Left lung (tissue), 10 donors: ENCODE data around the gene PRCP. TPM values are rescaled to one million over a fixed set of nuclear protein-coding genes. Genes with fewer than 3 reads are reported as not detected.
A peak's percentile ranks its signal among the peaks of the same experiment; 100 is the strongest.

Source experiments
- ATAC-seq: fragments of 200-7000 bp; cut with Tn5 transposase; one replicate; pipeline ENCODE4 v1.9.1; 2020; ENCODE audit warnings: moderate library complexity
- DNase-seq, 4 donors: peaks; one replicate each; pipeline ENCODE4 v3.0.0-alpha.2; 2013 to 2020
- H3K27ac ChIP-seq, 2 donors: fragments of 200-600 bp; sonication (generic) in 1 of 2; one replicate each; pipeline versions ENCODE4 v1.5.0 to v1.8.0; 2020 to 2021
- H3K27me3 ChIP-seq, 2 donors: fragments of 200-600 bp; sonication (generic) in 1 of 2; one replicate each; pipeline versions ENCODE4 v1.5.0 to v1.8.0; 2020 to 2021
- H3K36me3 ChIP-seq, 2 donors: fragments of 200-600 bp; sonication (generic) in 1 of 2; one replicate each; pipeline versions ENCODE4 v1.5.0 to v1.8.0; 2020 to 2021
- H3K4me1 ChIP-seq, 2 donors: fragments of 200-600 bp; one replicate each; pipeline ENCODE4 v1.8.0; 2021
- H3K4me3 ChIP-seq, 2 donors: fragments of 200-600 bp; sonication (generic) in 1 of 2; one replicate each; pipeline versions ENCODE4 v1.5.0 to v1.8.0; 2020 to 2021; ENCODE audit warnings: mild to moderate bottlenecking in 1 of 2
- H3K9me3 ChIP-seq, 2 donors: fragments of 200-600 bp; sonication (generic) in 1 of 2; one replicate each; pipeline versions ENCODE4 v1.5.0 to v1.8.0; 2020 to 2021
- intact Hi-C, 2 donors: fragments of 100-400 bp; cut with DNase I; formaldehyde crosslinking; loops; one replicate each; pipeline versions ENCODE4 v1.11.2 to v1.14.2; 2022
- polyA plus RNA-seq, 6 donors: library from polyadenylated mRNA; unstranded; fragments of 120-200 nt; gene quantifications; one replicate each; pipeline ENCODE4 v1.2.1, GENCODE V29; 2013; ENCODE audit not compliant: insufficient read length in 6 of 6
- total RNA-seq, 2 donors: library from RNA; stranded (reverse); fragmentation: NEBNext Ultra II Directional; extraction: Animal tissue kit (Norgen Biotek cat#: 25700); gene quantifications; one replicate each; pipeline ENCODE4 v1.2.1, GENCODE V29; 2021
- TF ChIP-seq, protein P1 (sequence below), 2 donors: fragments of 200-600 bp; sonication (generic) in 1 of 2; IDR thresholded peaks; one replicate each; pipeline versions ENCODE4 v1.5.0 to v1.8.0; 2021; ENCODE audit warnings: antibody characterized with exemption in 2 of 2
- donor health status: DM: no; HTN: yes; CAD: no.
- donor health status: DM: no; HTN: no; CAD: no.

Gene PRCP
- total and polyA plus RNA-seq, 8 donors: 82.4 to 261 (median 228) TPM

GRCh38 chr11:82864268-82864667 is 36.0 kb downstream of the PRCP start:
- TF ChIP-seq, protein P1, sequence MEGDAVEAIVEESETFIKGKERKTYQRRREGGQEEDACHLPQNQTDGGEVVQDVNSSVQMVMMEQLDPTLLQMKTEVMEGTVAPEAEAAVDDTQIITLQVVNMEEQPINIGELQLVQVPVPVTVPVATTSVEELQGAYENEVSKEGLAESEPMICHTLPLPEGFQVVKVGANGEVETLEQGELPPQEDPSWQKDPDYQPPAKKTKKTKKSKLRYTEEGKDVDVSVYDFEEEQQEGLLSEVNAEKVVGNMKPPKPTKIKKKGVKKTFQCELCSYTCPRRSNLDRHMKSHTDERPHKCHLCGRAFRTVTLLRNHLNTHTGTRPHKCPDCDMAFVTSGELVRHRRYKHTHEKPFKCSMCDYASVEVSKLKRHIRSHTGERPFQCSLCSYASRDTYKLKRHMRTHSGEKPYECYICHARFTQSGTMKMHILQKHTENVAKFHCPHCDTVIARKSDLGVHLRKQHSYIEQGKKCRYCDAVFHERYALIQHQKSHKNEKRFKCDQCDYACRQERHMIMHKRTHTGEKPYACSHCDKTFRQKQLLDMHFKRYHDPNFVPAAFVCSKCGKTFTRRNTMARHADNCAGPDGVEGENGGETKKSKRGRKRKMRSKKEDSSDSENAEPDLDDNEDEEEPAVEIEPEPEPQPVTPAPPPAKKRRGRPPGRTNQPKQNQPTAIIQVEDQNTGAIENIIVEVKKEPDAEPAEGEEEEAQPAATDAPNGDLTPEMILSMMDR (IDR thresholded peaks at IDR 0.05): peak in 1 of 2 donors; percentile 31
- no peak overlapping the region for H3K27ac ChIP-seq
- ATAC-seq: peak; percentile 93
- H3K36me3 ChIP-seq: no peaks in the 10 kb centered on the region
- H3K27me3 ChIP-seq: no peaks in the 10 kb centered on the region
- H3K4me3 ChIP-seq: no peak overlapping the region
- intact Hi-C loops: no loop called here
- DNase-seq: peak; percentile 8 to 68 (median 42)
- no peaks in the 10 kb centered on the region for H3K9me3 ChIP-seq
- peaks cover 0 to 26% of the 10 kb centered on the region in 2 donors for H3K4me1 ChIP-seq

- no peaks in the 10 kb centered on the region for H3K9me3 ChIP-seq
- H3K4me1 ChIP-seq: peaks cover 0 to 24% of the 10 kb centered on the region in 2 donors
- H3K27ac ChIP-seq: no peak overlapping the region
- intact Hi-C loops: no loop called here
- no peak overlapping the region for H3K4me3 ChIP-seq
- ATAC-seq (no peak), DNase-seq (no peak)
- H3K27me3 ChIP-seq: no peaks in the 10 kb centered on the region
- TF ChIP-seq, protein P1 (IDR thresholded peaks at IDR 0.05): no peak
- no peaks in the 10 kb centered on the region for H3K36me3 ChIP-seq
Observed at GRCh38 chr11:82863209-82863608, 37.0 kb downstream of the PRCP start.

DNA sequence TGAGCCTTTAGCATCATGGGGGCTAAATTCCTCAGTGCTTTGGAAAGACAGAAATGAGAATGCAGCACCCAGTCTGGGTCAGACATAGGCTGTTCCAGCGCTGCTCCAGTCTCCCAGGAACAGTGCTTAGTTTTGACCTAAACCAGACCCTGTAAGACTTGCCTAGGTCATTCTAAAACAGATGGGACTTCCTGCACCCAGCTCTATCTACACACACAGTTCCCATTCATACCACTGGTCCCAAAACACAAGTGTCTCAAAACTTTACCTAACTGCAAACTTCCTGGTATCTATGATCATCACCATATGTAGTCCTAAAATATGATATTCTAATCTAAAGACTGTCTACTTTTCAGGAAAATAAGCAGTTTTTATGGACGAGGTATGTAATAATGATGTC is 37.9 kb downstream of the PRCP start:
- peaks cover 0 to 17% of the 10 kb centered on the region in 2 donors for H3K4me1 ChIP-seq
- ATAC-seq (no peak), DNase-seq (no peak)
- TF ChIP-seq, protein P1 (IDR thresholded peaks at IDR 0.05): no peak
- no peaks in the 10 kb centered on the region for H3K27me3 ChIP-seq
- no peak overlapping the region for H3K4me3 ChIP-seq
- no peaks in the 10 kb centered on the region for H3K9me3 ChIP-seq
- no peak overlapping the region for H3K27ac ChIP-seq
- intact Hi-C loops: no loop called here
- no peaks in the 10 kb centered on the region for H3K36me3 ChIP-seq

DNA sequence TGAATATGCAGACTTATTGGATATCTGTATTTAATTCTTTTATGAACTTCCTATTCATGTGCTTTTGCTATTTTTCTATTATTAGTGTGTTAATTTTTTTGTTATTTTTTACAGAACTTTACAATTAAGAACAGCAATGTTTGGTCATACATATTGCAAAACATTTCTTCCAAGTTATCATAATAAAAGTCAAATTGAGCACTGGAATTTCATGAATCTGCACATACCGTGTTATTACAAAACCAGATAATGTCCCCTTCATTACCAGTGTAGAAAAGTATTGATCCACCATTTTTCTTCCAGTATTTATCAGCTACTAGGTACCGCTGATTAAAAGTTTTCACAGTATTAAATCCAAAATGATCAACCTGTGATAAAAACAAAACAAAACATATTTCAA is 40.5 kb downstream of the PRCP start:
- intact Hi-C loops: no loop called here
- H3K4me3 ChIP-seq: no peak overlapping the region

DNA sequence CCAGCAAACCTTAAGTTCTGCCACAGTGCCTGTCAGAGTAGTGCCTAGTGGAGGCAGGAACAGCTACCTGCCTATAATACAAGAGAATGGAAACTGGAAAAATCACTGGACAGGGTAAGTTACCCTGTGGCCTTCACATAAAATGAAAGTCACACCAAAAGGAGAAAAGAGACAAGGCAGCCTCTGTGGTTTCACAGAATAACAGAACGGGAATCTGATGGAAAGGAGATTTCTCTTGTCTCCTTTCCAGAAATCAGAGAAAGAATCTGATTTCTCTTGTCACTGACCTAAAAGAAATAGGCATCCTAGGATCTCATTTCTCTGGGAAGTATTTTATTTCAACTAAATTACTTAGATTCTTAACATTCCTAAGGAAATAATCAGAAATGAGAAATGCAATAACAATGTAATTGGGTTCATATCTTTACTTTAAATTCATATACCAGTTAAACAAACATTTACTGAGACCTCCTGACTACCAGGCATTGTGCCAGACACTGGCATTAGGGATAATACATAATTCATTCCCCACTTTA is 41.6 kb downstream of the PRCP start:
- ATAC-seq (no peak), DNase-seq (no peak)
- TF ChIP-seq, protein P1 (IDR thresholded peaks at IDR 0.05): no peak
- no peaks in the 10 kb centered on the region for H3K9me3 ChIP-seq
- no peaks in the 10 kb centered on the region for H3K36me3 ChIP-seq
- intact Hi-C loops: no loop called here
- no peak overlapping the region for H3K4me3 ChIP-seq
- H3K27ac ChIP-seq: no peak overlapping the region
- no peaks in the 10 kb centered on the region for H3K27me3 ChIP-seq
- H3K4me1 ChIP-seq: peaks cover 0 to 4% of the 10 kb centered on the region in 2 donors

More for the DNA sequence above, 40.5 kb downstream of the PRCP start:
- H3K9me3 ChIP-seq: no peaks in the 10 kb centered on the region
- TF ChIP-seq, protein P1 (IDR thresholded peaks at IDR 0.05): no peak
- ATAC-seq (no peak), DNase-seq (no peak)
- peaks cover 0 to 14% of the 10 kb centered on the region in 2 donors for H3K4me1 ChIP-seq
- H3K27ac ChIP-seq: no peak overlapping the region
- no peaks in the 10 kb centered on the region for H3K36me3 ChIP-seq
- no peaks in the 10 kb centered on the region for H3K27me3 ChIP-seq
